T-helper 17 cell (primary cell): ENCODE measurements around the gene LTA4H. TPM values are rescaled to one million over a fixed set of nuclear protein-coding genes. Genes with fewer than 3 reads are reported as not detected.
"Not testable (repeated sequence)": the region's sequence is repeated elsewhere in the genome, so short reads cannot be mapped to it uniquely, and the experiment has no call there.

ENCODE experiments used
- ATAC-seq: fragments of 150-1000 bp; cut with Tn5 transposase; 2 replicates; pipeline ENCODE4 v1.10.0; 2021; ENCODE audit warnings: mild to moderate bottlenecking, moderate library complexity
- DNase-seq, 3 donors: peaks; one replicate each; pipeline versions ENCODE4 v3.0.0 to v3.0.0-alpha.2; 2020 to 2021
- H3K9me3 ChIP-seq: one replicate; pipeline ENCODE4 v1.7.0; 2013; ENCODE audit warnings: low read length, mild to moderate bottlenecking; ENCODE audit not compliant: control insufficient read depth, poor library complexity, severe bottlenecking
- H3K27ac Mint-ChIP-seq: one replicate; pipeline ENCODE4 v1.8.0; 2022; ENCODE audit warnings: mild to moderate bottlenecking, moderate library complexity, mixed read lengths
- H3K27me3 Mint-ChIP-seq: one replicate; pipeline ENCODE4 v1.8.0; 2022; ENCODE audit warnings: mixed read lengths
- H3K36me3 Mint-ChIP-seq: one replicate; pipeline ENCODE4 v1.8.0; 2022; ENCODE audit warnings: low read depth, mixed read lengths
- H3K4me1 Mint-ChIP-seq: one replicate; pipeline ENCODE4 v1.8.0; 2022; ENCODE audit warnings: mild to moderate bottlenecking, mixed read lengths
- H3K4me3 Mint-ChIP-seq: one replicate; pipeline ENCODE4 v1.8.0; 2022; ENCODE audit warnings: mild to moderate bottlenecking, moderate library complexity, mixed read lengths
- total RNA-seq, 4 donors: library from RNA in 2 of 4; stranded (reverse) in 2 of 4; gene quantifications; one replicate each; pipeline ENCODE4 v1.2.3 and lab custom pipeline; 2022 to 2026

LTA4H gene
- total RNA-seq, 2 donors from 2014 or later: 44.5 to 60.5 TPM

- Mint-ChIP-seq H3K4me1 (peaks cover 33% of the 10 kb centered on the region), H3K27me3 (no peaks in the 10 kb centered on the region), H3K36me3 (no peaks in the 10 kb centered on the region), H3K27ac (no peak overlapping the region), H3K4me3 (no peak overlapping the region)
- DNase-seq (no peak), ATAC-seq (no peak)
- H3K9me3 ChIP-seq: no peaks in the 10 kb centered on the region
Observed at GRCh38 chr12:96068111-96068510, 32.7 kb upstream of the LTA4H start.

GRCh38 chr12:96065776-96066175 is 30.4 kb upstream of the LTA4H start:
- H3K27ac Mint-ChIP-seq, H3K36me3 Mint-ChIP-seq, H3K9me3 ChIP-seq, ATAC-seq, DNase-seq, H3K4me3 Mint-ChIP-seq, H3K27me3 Mint-ChIP-seq: not testable (repeated sequence)
- H3K4me1 Mint-ChIP-seq: peaks cover 32% of the 10 kb centered on the region

- ATAC-seq (no peak), DNase-seq (no peak)
- H3K27ac Mint-ChIP-seq: no peak overlapping the region
- H3K9me3 ChIP-seq: no peaks in the 10 kb centered on the region
- no peak overlapping the region for H3K4me3 Mint-ChIP-seq
- H3K27me3 Mint-ChIP-seq: no peaks in the 10 kb centered on the region
- H3K36me3 Mint-ChIP-seq: no peaks in the 10 kb centered on the region
- peaks cover 28% of the 10 kb centered on the region for H3K4me1 Mint-ChIP-seq
Observed at GRCh38 chr12:96064966-96065365, 29.6 kb upstream of the LTA4H start.

GRCh38 chr12:96064271-96064670 is 28.9 kb upstream of the LTA4H start:
- Mint-ChIP-seq H3K4me1 (peaks cover 28% of the 10 kb centered on the region), H3K4me3 (no peak overlapping the region), H3K27me3 (no peaks in the 10 kb centered on the region), H3K27ac (no peak overlapping the region), H3K36me3 (no peaks in the 10 kb centered on the region)
- no peak for ATAC-seq
- no peak for DNase-seq
- H3K9me3 ChIP-seq: no peaks in the 10 kb centered on the region

- H3K36me3 Mint-ChIP-seq: no peaks in the 10 kb centered on the region
- DNase-seq (no peak), ATAC-seq (no peak)
- H3K4me1 Mint-ChIP-seq: peaks cover 30% of the 10 kb centered on the region
- H3K4me3 Mint-ChIP-seq: no peak overlapping the region
- H3K9me3 ChIP-seq: no peaks in the 10 kb centered on the region
- H3K27me3 Mint-ChIP-seq: no peaks in the 10 kb centered on the region
- H3K27ac Mint-ChIP-seq: peak overlapping the region; percentile 79
Observed at GRCh38 chr12:96063046-96063445, 27.7 kb upstream of the LTA4H start.

- Mint-ChIP-seq H3K4me3 (peak overlapping the region; percentile 49), H3K27me3 (no peaks in the 10 kb centered on the region), H3K4me1 (peaks cover 30% of the 10 kb centered on the region), H3K36me3 (no peaks in the 10 kb centered on the region), H3K27ac (peak overlapping the region; percentile 79)
- H3K9me3 ChIP-seq: no peaks in the 10 kb centered on the region
- peak; percentile 49 to 68 (median 57) for DNase-seq
- peak; percentile 92 for ATAC-seq
Observed at GRCh38 chr12:96061864-96062453, 26.6 kb upstream of the LTA4H start.

GRCh38 chr12:96061323-96061722 is 25.9 kb upstream of the LTA4H start:
- Mint-ChIP-seq H3K4me3 (no peak overlapping the region), H3K27ac (peak overlapping the region; percentile 79), H3K4me1 (peaks cover 30% of the 10 kb centered on the region), H3K36me3 (no peaks in the 10 kb centered on the region), H3K27me3 (no peaks in the 10 kb centered on the region)
- DNase-seq (no peak), ATAC-seq (no peak)
- no peaks in the 10 kb centered on the region for H3K9me3 ChIP-seq

- Mint-ChIP-seq H3K27me3 (no peaks in the 10 kb centered on the region), H3K4me3 (no peak overlapping the region), H3K27ac (no peak overlapping the region), H3K4me1 (peaks cover 26% of the 10 kb centered on the region), H3K36me3 (no peaks in the 10 kb centered on the region)
- DNase-seq (no peak), ATAC-seq (no peak)
- H3K9me3 ChIP-seq: no peaks in the 10 kb centered on the region
Observed at GRCh38 chr12:96060041-96060440, 24.7 kb upstream of the LTA4H start.

GRCh38 chr12:96057986-96058553 is 22.7 kb upstream of the LTA4H start:
- H3K27me3 Mint-ChIP-seq: no peaks in the 10 kb centered on the region
- H3K9me3 ChIP-seq: no peaks in the 10 kb centered on the region
- H3K4me3 Mint-ChIP-seq: no peak overlapping the region
- peaks cover 10% of the 10 kb centered on the region for H3K4me1 Mint-ChIP-seq
- ATAC-seq (no peak), DNase-seq (no peak)
- H3K36me3 Mint-ChIP-seq: no peaks in the 10 kb centered on the region
- H3K27ac Mint-ChIP-seq: no peak overlapping the region

- H3K27me3 Mint-ChIP-seq: no peaks in the 10 kb centered on the region
- peaks cover 4% of the 10 kb centered on the region for H3K4me1 Mint-ChIP-seq
- DNase-seq: no peak
- H3K4me3 Mint-ChIP-seq: no peak overlapping the region
- no peak for ATAC-seq
- no peak overlapping the region for H3K27ac Mint-ChIP-seq
- H3K36me3 Mint-ChIP-seq: no peaks in the 10 kb centered on the region
- no peaks in the 10 kb centered on the region for H3K9me3 ChIP-seq
Observed at GRCh38 chr12:96056646-96057455, 21.5 kb upstream of the LTA4H start.

GRCh38 chr12:96054244-96054610 is 18.8 kb upstream of the LTA4H start:
- DNase-seq (no peak), ATAC-seq (no peak)
- Mint-ChIP-seq H3K4me3 (no peak overlapping the region), H3K27ac (no peak overlapping the region), H3K36me3 (no peaks in the 10 kb centered on the region), H3K4me1 (peaks cover 5% of the 10 kb centered on the region), H3K27me3 (no peaks in the 10 kb centered on the region)
- H3K9me3 ChIP-seq: no peaks in the 10 kb centered on the region

GRCh38 chr12:96053476-96054243 is 18.3 kb upstream of the LTA4H start:
- H3K27me3 Mint-ChIP-seq: no peaks in the 10 kb centered on the region
- H3K4me1 Mint-ChIP-seq: peaks cover 7% of the 10 kb centered on the region
- ATAC-seq: no peak
- DNase-seq: no peak
- no peaks in the 10 kb centered on the region for H3K9me3 ChIP-seq
- no peak overlapping the region for H3K27ac Mint-ChIP-seq
- H3K36me3 Mint-ChIP-seq: no peaks in the 10 kb centered on the region
- H3K4me3 Mint-ChIP-seq: no peak overlapping the region

GRCh38 chr12:96051756-96052485 is 16.5 kb upstream of the LTA4H start:
- Mint-ChIP-seq H3K36me3 (no peaks in the 10 kb centered on the region), H3K27ac (no peak overlapping the region), H3K27me3 (no peaks in the 10 kb centered on the region), H3K4me3 (no peak overlapping the region), H3K4me1 (peaks cover 18% of the 10 kb centered on the region)
- no peak for ATAC-seq
- no peaks in the 10 kb centered on the region for H3K9me3 ChIP-seq
- no peak for DNase-seq
